T-cell (primary cell): ENCODE results near the gene GALNT6. TPM values are rescaled to one million over a fixed set of nuclear protein-coding genes. Genes with fewer than 3 reads are reported as not detected.

ENCODE experiments used
- ATAC-seq, 4 experiments: fragments of 200-7000 bp in 3 of 4; fragments of 150-1000 bp in 1 of 4; cut with Tn5 transposase; replicated peaks in 1 of 4; 1 replicate in 3 of 4; 2 replicates in 1 of 4; pipeline ENCODE4 v1.10.0; 2021; ENCODE audit warnings: moderate library complexity in 3 of 4, mild to moderate bottlenecking in 2 of 4, moderate number of reproducible peaks in 1 of 4
- CTCF ChIA-PET, 2 donors: fragments of 300-600 bp; sonication (Branson Sonifier 250); formaldehyde crosslinking; loops; one replicate each; lab custom pipeline; 2022; ENCODE audit warnings: antibody characterized with exemption in 2 of 2; lab: Charles Lee
- POLR2A ChIA-PET, 2 donors: fragments of 300-600 bp; sonication (Branson Sonifier 250); formaldehyde crosslinking; loops; one replicate each; lab custom pipeline; 2022; ENCODE audit warnings: antibody characterized with exemption in 2 of 2; lab: Charles Lee
- DNase-seq, 35 experiments: peaks; one replicate each; pipeline versions ENCODE4 v3.0.0 to v3.0.0-alpha.2; 2013 to 2023
- H3K27ac ChIP-seq: one replicate; pipeline ENCODE4 v1.5.1; 2013; ENCODE audit warnings: low read length
- H3K27me3 ChIP-seq, 2 experiments: replicated peaks in 1 of 2; 1 replicate in 1 of 2; 2 replicates in 1 of 2; pipeline versions ENCODE4 v1.6.1 to v1.7.0; 2013; ENCODE audit warnings: low read length in 1 of 2, mixed read lengths in 1 of 2; ENCODE audit not compliant: control insufficient read depth in 2 of 2, insufficient read depth in 2 of 2; ENCODE audit errors: extremely low read depth in 1 of 2
- H3K36me3 ChIP-seq, 2 donors: 1 replicate in 1 of 2; 2 replicates in 1 of 2; pipeline versions ENCODE4 v1.6.1 to v1.7.0; 2013; ENCODE audit warnings: low read length in 1 of 2; ENCODE audit not compliant: control insufficient read depth in 2 of 2, insufficient read depth in 1 of 2; ENCODE audit errors: extremely low read depth in 1 of 2
- H3K4me1 ChIP-seq, 2 experiments: 1 replicate in 1 of 2; 2 replicates in 1 of 2; pipeline versions ENCODE4 v1.6.1 to v1.7.0; 2013; ENCODE audit warnings: low read length in 2 of 2, mixed read lengths in 1 of 2; ENCODE audit not compliant: insufficient read depth in 2 of 2, control insufficient read depth in 1 of 2; ENCODE audit errors: extremely low read depth in 1 of 2
- H3K4me3 ChIP-seq, 2 donors: 1 replicate in 1 of 2; 2 replicates in 1 of 2; pipeline versions ENCODE4 v1.5.1 to v1.7.0; 2013; ENCODE audit warnings: mild to moderate bottlenecking in 2 of 2, low read length in 1 of 2, moderate library complexity in 1 of 2; ENCODE audit not compliant: control insufficient read depth in 1 of 2; ENCODE audit errors: extremely low read depth in 1 of 2
- H3K9me3 ChIP-seq: 2 replicates; pipeline ENCODE4 v1.7.0; 2013
- H3K27ac Mint-ChIP-seq, 2 donors: one replicate each; pipeline ENCODE4 v1.8.0; 2020 to 2021; ENCODE audit warnings: mild to moderate bottlenecking in 2 of 2, mixed read lengths in 2 of 2
- H3K27me3 Mint-ChIP-seq, 2 donors: one replicate each; pipeline ENCODE4 v1.8.0; 2021 to 2022; ENCODE audit warnings: mixed read lengths in 2 of 2
- H3K36me3 Mint-ChIP-seq: one replicate; pipeline ENCODE4 v1.8.0; 2021; ENCODE audit warnings: mixed read lengths
- H3K4me1 Mint-ChIP-seq, 3 donors: one replicate each; pipeline ENCODE4 v1.8.0; 2020 to 2022; ENCODE audit warnings: mixed read lengths in 3 of 3, mild to moderate bottlenecking in 1 of 3
- H3K4me3 Mint-ChIP-seq, 3 donors: one replicate each; pipeline ENCODE4 v1.8.0; 2020 to 2022; ENCODE audit warnings: mild to moderate bottlenecking in 3 of 3, mixed read lengths in 3 of 3, moderate library complexity in 3 of 3
- H3K9me3 Mint-ChIP-seq, 3 donors: one replicate each; pipeline ENCODE4 v1.8.0; 2020 to 2022; ENCODE audit warnings: mixed read lengths in 3 of 3
- whole genome bisulfite sequencing: methylation state at CpG from one replicate; pipeline ENCODE4 v1.1.5; 2013; ENCODE audit warnings: missing lambda C conversion rate; ENCODE audit not compliant: insufficient coverage; 5-methylcytosine and 5-hydroxymethylcytosine counted together
- total RNA-seq, 35 experiments: library from RNA in 6 of 35; stranded (reverse) in 6 of 35; fragments of 120-200 nt in 1 of 35; gene quantifications; one replicate each; pipeline versions ENCODE4 v1.2.1 to v1.2.4 and lab custom pipeline; 2013 to 2026

GALNT6 gene
- total RNA-seq, 5 donors from 2014 or later (not counting 1 experiment from before 2014, with no cell fraction given) = 5.3 to 19.6 (median 7.9) TPM

- H3K4me3 Mint-ChIP-seq = no peak overlapping the region
- WGBS = 83% methylated on average over 3 of the region's 11 CpGs
- H3K4me1 ChIP-seq = peaks cover 4 to 6% of the 10 kb centered on the region in 2 experiments
- H3K4me3 ChIP-seq = no peak overlapping the region
- no peaks in the 10 kb centered on the region for H3K9me3 ChIP-seq
- ChIA-PET POLR2A (interaction anchor here in 1 of 2 donors (0.5 kb wide), 1 partner anchor 80 kb away, joined by 3 read pairs; no protein-coding TSS in a partner anchor), CTCF (interaction anchor here (0.5 to 1.4 kb wide), 4 partner anchors 8 to 112 kb away, joined by 3 to 13 read pairs (median 4); no protein-coding TSS in a partner anchor)
- H3K4me1 Mint-ChIP-seq = peaks cover 8 to 22% (median 13%) of the 10 kb centered on the region in 3 donors
- no peak overlapping the region for H3K27ac ChIP-seq
- no peak overlapping the region for H3K27ac Mint-ChIP-seq
- no peaks in the 10 kb centered on the region for H3K27me3 Mint-ChIP-seq
- H3K27me3 ChIP-seq = no peaks in the 10 kb centered on the region
- H3K9me3 Mint-ChIP-seq = no peaks in the 10 kb centered on the region
- H3K36me3 Mint-ChIP-seq = no peaks in the 10 kb centered on the region
- DNase-seq (no peak), ATAC-seq (no peak)
- H3K36me3 ChIP-seq = no peaks in the 10 kb centered on the region
Measured at GRCh38 chr12:51419425-51420193, 28.4 kb upstream of the GALNT6 start.

- ChIA-PET POLR2A (interaction anchor here in 1 of 2 donors (0.6 kb wide), 1 partner anchor 174 kb away, joined by 3 read pairs; no protein-coding TSS in a partner anchor), CTCF (interaction anchor here (0.7 kb wide), 2 partner anchors 243 to 1460 kb away, joined by 4 to 5 read pairs; no protein-coding TSS in a partner anchor)
- Histone ChIP-seq H3K36me3 (no peaks in the 10 kb centered on the region), H3K4me3 (no peak overlapping the region), H3K9me3 (no peaks in the 10 kb centered on the region), H3K27me3 (no peaks in the 10 kb centered on the region), H3K4me1 (peaks cover 0 to 4% of the 10 kb centered on the region in 2 experiments), H3K27ac (no peak overlapping the region)
- WGBS = 60% methylated on average over 2 of the region's 4 CpGs
- no peak for ATAC-seq
- DNase-seq = no peak
- H3K27me3 Mint-ChIP-seq = no peaks in the 10 kb centered on the region
- H3K4me3 Mint-ChIP-seq = no peak overlapping the region
- peaks cover 5 to 16% (median 7%) of the 10 kb centered on the region in 3 donors for H3K4me1 Mint-ChIP-seq
- no peaks in the 10 kb centered on the region for H3K9me3 Mint-ChIP-seq
- H3K36me3 Mint-ChIP-seq = no peaks in the 10 kb centered on the region
- H3K27ac Mint-ChIP-seq = no peak overlapping the region
Measured at GRCh38 chr12:51417826-51418225, 26.6 kb upstream of the GALNT6 start.

GRCh38 chr12:51415931-51416330 is 24.7 kb upstream of the GALNT6 start:
- no peaks in the 10 kb centered on the region for H3K36me3 Mint-ChIP-seq
- no peaks in the 10 kb centered on the region for H3K27me3 Mint-ChIP-seq
- no peaks in the 10 kb centered on the region for H3K9me3 Mint-ChIP-seq
- no peak overlapping the region for H3K27ac ChIP-seq
- WGBS = no CpG with 5 or more reads among the region's 1 CpG
- H3K9me3 ChIP-seq = no peaks in the 10 kb centered on the region
- ChIA-PET POLR2A (no interaction called here), CTCF (interaction anchor here (0.5 to 0.6 kb wide), 3 partner anchors 169 to 393 kb away, joined by 3 to 6 read pairs (median 5); no protein-coding TSS in a partner anchor)
- H3K4me1 Mint-ChIP-seq = peaks cover 4 to 9% (median 5%) of the 10 kb centered on the region in 3 donors
- no peak overlapping the region for H3K4me3 Mint-ChIP-seq
- H3K27me3 ChIP-seq = no peaks in the 10 kb centered on the region
- no peaks in the 10 kb centered on the region for H3K36me3 ChIP-seq
- no peak overlapping the region for H3K4me3 ChIP-seq
- ATAC-seq (no peak), DNase-seq (no peak)
- H3K27ac Mint-ChIP-seq = no peak overlapping the region
- H3K4me1 ChIP-seq = peaks cover 0 to 4% of the 10 kb centered on the region in 2 experiments

- no peaks in the 10 kb centered on the region for H3K9me3 Mint-ChIP-seq
- H3K4me1 Mint-ChIP-seq = peaks cover 0 to 2% (median 0%) of the 10 kb centered on the region in 3 donors
Measured at GRCh38 chr12:51413791-51414190, 22.6 kb upstream of the GALNT6 start.

GRCh38 chr12:51413149-51413548 is 21.9 kb upstream of the GALNT6 start:
- Histone ChIP-seq H3K9me3 (no peaks in the 10 kb centered on the region), H3K27ac (no peak overlapping the region), H3K4me1 (no peaks in the 10 kb centered on the region), H3K36me3 (no peaks in the 10 kb centered on the region), H3K4me3 (no peak overlapping the region), H3K27me3 (no peaks in the 10 kb centered on the region)
- no peak for ATAC-seq
- DNase-seq = no peak
- ChIA-PET CTCF (no interaction called here), POLR2A (no interaction called here)
- Mint-ChIP-seq H3K9me3 (no peaks in the 10 kb centered on the region), H3K4me1 (peaks cover 0 to 2% (median 0%) of the 10 kb centered on the region in 3 donors), H3K27me3 (no peaks in the 10 kb centered on the region), H3K27ac (no peak overlapping the region), H3K4me3 (no peak overlapping the region), H3K36me3 (no peaks in the 10 kb centered on the region)

More at GRCh38 chr12:51413791-51414190, 22.6 kb upstream of the GALNT6 start:
- H3K27ac Mint-ChIP-seq = no peak overlapping the region
- ATAC-seq = no peak
- no peaks in the 10 kb centered on the region for H3K36me3 Mint-ChIP-seq
- no peaks in the 10 kb centered on the region for H3K9me3 ChIP-seq
- H3K27ac ChIP-seq = no peak overlapping the region
- H3K4me3 ChIP-seq = no peak overlapping the region
- no peaks in the 10 kb centered on the region for H3K36me3 ChIP-seq
- H3K27me3 Mint-ChIP-seq = no peaks in the 10 kb centered on the region
- CTCF ChIA-PET = interaction anchor here in 1 of 2 donors (0.6 kb wide), 1 partner anchor 1588 kb away, joined by 3 read pairs; no protein-coding TSS in a partner anchor
- no peaks in the 10 kb centered on the region for H3K4me1 ChIP-seq
- no peak for DNase-seq
- 100% methylated on average over 1 of the region's 3 CpGs for WGBS
- H3K4me3 Mint-ChIP-seq = no peak overlapping the region
- POLR2A ChIA-PET = no interaction called here
- no peaks in the 10 kb centered on the region for H3K27me3 ChIP-seq

- ATAC-seq (no peak), DNase-seq (no peak)
- Mint-ChIP-seq H3K27ac (no peak overlapping the region), H3K4me1 (peaks cover 0 to 9% (median 3%) of the 10 kb centered on the region in 3 donors), H3K4me3 (no peak overlapping the region), H3K36me3 (no peaks in the 10 kb centered on the region), H3K9me3 (no peaks in the 10 kb centered on the region), H3K27me3 (no peaks in the 10 kb centered on the region)
- Histone ChIP-seq H3K27ac (no peak overlapping the region), H3K36me3 (no peaks in the 10 kb centered on the region), H3K9me3 (no peaks in the 10 kb centered on the region), H3K4me3 (no peak overlapping the region), H3K27me3 (no peaks in the 10 kb centered on the region), H3K4me1 (peaks cover 2% of the 10 kb centered on the region in 2 experiments)
- POLR2A ChIA-PET = no interaction called here
- CTCF ChIA-PET = no interaction called here
- 96% methylated on average over 6 of the region's 8 CpGs for WGBS
Measured at GRCh38 chr12:51409846-51410245, 18.6 kb upstream of the GALNT6 start.
